Erythroblast (primary cell): Measurements from ENCODE around the gene ZC2HC1C.

Source experiments
- GATA1 ChIP-seq: IDR thresholded peaks from 2 replicates; pipeline ENCODE4 v1.6.1; 2011; ENCODE audit warnings: low read depth, mild to moderate bottlenecking, control low read depth, low read length, moderate library complexity
- POLR2A ChIP-seq: IDR thresholded peaks from 2 replicates; pipeline ENCODE4 v1.6.1; 2011; ENCODE audit warnings: mild to moderate bottlenecking, low read length

DNA sequence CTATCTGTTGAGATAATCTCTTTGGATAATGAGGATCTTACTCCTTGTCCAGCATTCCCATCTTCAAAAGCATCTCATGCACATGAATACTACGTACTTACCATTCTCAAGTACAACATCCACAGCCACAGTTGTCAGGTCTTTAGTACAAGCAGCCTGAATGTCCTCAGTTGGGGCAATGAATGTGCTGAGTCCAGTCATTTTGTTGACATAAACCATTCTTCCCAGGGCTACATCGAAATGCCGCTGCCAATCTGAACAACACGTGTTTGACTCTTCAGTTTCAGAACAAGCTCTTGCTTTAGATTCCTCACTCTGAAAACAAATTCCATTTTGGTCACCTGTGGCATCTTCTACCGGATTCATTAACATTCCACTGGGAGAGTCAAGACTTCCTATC lies 23.2 kb upstream of the ZC2HC1C start:
- no peak for TF ChIP-seq POLR2A
- no peak for TF ChIP-seq GATA1
